ENCODE data around the gene ARFIP2.
A peak's percentile ranks its signal among the peaks of the same experiment; 100 is the strongest.
"Not testable (repeated sequence)": the region's sequence is repeated elsewhere in the genome, so short reads cannot be mapped to it uniquely, and the experiment has no call there.

The ARFIP2 gene, protein sequence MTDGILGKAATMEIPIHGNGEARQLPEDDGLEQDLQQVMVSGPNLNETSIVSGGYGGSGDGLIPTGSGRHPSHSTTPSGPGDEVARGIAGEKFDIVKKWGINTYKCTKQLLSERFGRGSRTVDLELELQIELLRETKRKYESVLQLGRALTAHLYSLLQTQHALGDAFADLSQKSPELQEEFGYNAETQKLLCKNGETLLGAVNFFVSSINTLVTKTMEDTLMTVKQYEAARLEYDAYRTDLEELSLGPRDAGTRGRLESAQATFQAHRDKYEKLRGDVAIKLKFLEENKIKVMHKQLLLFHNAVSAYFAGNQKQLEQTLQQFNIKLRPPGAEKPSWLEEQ
- 56.7 to 57.6 reads per million in 2 donors for total RNA-seq

DNA sequence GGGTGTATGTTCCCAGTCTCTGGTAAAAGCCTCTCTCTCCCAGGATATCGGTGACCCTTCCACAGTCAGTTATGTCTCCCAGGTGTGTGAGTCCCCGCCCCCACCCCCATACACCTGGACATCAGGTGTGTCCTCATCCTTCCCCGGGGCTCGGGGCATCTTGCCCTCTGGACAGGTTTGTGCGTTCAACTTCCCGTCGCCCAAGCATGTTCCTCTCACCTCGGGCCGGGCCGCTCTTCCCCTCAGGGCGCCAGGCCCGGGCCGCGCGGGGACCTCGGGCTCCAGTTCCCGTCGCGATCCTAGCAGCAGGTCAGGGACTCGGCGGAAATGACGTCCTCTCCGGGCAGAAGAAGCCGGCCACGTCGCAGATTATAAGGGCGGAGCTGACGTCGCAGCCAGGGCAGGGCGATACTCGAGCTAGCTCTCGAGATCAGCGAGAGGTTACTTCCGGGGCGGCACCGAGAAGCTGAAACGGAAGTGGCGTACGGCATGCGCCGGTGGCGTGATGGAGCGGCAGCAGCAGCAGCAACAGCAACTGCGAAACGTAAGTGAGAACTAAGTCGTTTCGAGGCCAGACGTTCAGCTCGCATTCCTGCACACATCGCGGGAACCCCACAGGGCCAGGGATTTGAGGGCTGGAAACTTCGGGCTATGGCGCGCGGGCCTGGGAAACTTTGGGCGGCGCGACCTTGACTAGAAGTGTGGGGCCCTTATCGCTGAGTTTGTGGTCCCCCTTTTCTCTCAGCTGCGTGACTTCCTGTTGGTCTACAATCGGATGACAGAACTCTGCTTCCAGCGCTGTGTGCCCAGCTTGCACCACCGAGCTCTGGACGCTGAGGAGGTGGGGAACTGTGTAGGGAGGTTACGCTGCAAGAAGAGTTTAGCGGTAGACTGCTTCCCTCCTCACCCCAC, at the start of gene ARFIP2, which contains the start of gene TIMM10B:
ARFIP2 (minus strand) TSS at position 320 of the 912 bp plus-strand sequence. CDS start 910 bp downstream, outside the sequence.
TIMM10B (plus strand) TSS at position 490 of the 912 bp plus-strand sequence; CDS start at position 506, 16 bp downstream.
- peak; percentile 87 to 99 (median 96) for DNase-seq

DNA sequence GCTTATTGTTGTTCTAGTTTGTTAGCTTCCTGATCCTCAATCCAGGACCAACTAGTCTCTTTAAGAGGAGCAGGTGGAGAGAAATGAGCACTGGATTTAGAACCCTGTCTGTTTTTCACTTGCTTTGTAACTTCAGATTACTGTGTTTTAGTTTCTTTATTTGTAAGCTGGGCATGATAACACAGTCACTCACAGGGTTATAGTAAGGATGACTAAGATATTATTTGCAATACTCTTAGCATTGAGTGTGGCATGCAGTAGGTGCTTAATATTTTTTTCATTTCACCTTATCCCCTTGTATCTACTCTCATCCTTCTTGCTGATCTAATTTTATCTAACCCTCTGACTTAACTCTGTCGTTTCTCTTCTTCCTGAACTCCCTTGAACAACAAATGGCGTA, 49.7 kb upstream of the ARFIP2 start:
- DNase-seq, result no peak

DNA sequence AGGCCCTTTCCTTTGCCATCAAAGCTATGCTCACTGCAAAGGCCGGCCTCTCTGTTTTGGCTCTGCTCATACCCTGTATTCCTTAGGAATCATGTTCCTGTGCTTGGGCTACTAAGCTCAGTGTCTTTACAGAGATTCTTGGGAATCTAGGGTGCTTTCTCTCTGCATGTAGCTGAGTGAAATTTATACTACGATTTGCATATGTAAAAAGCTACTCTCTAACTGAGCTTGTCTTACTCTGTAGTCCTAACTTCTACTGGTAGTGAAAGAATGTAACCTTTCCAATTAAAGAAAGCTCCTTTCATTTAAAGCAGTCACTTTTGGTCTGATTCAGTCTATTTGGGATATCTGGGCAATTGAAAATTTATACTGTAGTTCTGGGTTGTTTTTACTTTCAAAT, 48.1 kb upstream of the ARFIP2 start:
- no peak for DNase-seq

GRCh38 chr11:6526411-6527135, 45.4 kb upstream of the ARFIP2 start:
- peak in 1 of 5 experiments; percentile 26 for DNase-seq

- no peak for DNase-seq
Observed at GRCh38 chr11:6523253-6523652, 42.1 kb upstream of the ARFIP2 start.

DNA sequence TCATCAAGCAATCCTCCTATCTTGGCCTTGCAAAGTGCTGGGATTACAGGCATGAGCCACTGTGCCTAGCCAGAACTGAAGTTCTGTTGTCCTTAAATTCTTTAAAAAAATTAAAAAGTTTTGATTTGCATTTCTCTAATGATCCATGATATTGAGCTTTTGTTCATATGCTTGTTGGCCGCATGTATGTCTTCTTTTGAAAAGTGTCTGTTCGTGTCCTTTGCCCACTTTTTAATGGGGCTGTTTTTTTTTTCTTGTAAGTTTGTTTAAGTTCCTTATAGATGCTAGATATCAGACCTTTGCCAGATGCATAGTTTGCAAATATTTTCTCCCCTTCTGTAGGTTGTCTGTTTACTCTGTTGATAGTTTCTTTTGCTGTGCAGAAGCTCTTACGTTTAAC, 40.8 kb upstream of the ARFIP2 start:
- not testable (repeated sequence) for DNase-seq

GRCh38 chr11:6520265-6520664, 39.1 kb upstream of the ARFIP2 start:
- DNase-seq, result no peak

GRCh38 chr11:6516865-6517264, 35.7 kb upstream of the ARFIP2 start:
- DNase-seq, result no peak

GRCh38 chr11:6505577-6506240, 24.6 kb upstream of the ARFIP2 start:
- peak in 1 of 5 experiments; percentile 53 for DNase-seq

- DNase-seq, result no peak
Observed at GRCh38 chr11:6504166-6504565, 23.0 kb upstream of the ARFIP2 start.

DNA sequence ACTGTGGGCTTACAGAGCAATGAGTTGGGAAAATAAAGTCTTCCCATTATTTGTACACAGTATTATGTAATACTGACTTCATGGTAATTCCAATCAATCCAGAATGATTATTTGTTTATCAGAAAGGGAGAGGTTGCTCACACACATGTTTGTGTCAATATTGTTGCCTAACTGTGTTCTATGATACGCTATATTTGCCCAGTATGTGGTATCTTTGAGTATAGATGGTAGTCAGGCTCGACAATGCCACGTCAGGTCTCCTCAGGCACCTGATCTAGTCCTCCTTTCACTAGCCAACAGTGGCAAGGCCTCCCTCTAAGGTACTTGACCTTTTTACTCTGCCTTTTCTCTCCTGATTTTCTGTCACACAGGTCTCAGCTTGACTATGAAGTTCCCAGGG, 21.3 kb upstream of the ARFIP2 start:
- no peak for DNase-seq

- DNase-seq, result no peak
Observed at GRCh38 chr11:6498544-6498943, 17.4 kb upstream of the ARFIP2 start.

- no peak for DNase-seq
Observed at GRCh38 chr11:6498121-6498520, 17.0 kb upstream of the ARFIP2 start.

GRCh38 chr11:6497069-6497839, 16.1 kb upstream of the ARFIP2 start, which contains the start of gene DNHD1:
Gene DNHD1, plus strand, starts transcription at chr11:6497280. Its CDS starts 936 bp downstream, at chr11:6498216.
- no peak for DNase-seq

- no peak for DNase-seq
Observed at GRCh38 chr11:6489306-6489705, 8.2 kb upstream of the ARFIP2 start.

DNA sequence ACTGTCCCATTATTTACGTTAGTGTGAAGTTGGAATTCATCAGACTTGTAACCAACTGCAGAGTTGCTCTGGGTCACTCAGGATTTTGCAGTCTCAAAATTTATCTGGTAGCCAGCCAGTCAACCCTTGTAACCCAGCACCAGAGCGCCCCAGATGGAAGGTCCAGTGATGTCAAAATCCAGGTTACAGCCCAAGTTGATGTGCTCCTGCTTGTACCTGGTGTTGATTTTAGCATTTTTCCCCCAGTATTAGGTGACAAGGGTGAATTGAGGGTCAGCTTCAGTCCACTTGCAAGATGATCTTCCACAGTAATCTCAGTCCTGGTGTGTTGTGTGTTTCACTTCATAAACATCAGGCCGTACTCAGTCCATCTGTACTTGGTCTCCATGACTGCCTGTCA, 7.7 kb upstream of the ARFIP2 start:
- no peak for DNase-seq

DNA sequence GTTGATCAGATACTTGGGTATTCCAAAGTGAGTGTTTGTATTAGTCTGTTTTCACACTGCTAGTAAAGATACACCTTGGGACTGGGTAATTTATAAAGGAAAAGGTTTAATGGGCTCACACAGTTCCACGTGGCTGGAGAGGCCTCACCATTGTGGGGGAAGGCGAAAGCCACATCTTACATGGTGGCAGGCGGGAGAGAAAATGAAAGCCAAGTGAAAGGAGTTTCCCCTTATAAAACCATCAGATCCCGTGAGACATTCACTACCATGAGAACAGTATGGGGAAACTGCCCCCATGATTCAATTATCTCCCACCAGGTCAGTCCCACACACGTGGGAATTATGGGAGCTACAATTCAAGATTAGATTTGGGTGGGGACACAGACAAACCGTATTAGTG, 7.2 kb upstream of the ARFIP2 start:
- DNase-seq, result no peak

- no peak for DNase-seq
Observed at GRCh38 chr11:6486938-6487337, 5.8 kb upstream of the ARFIP2 start.

DNA sequence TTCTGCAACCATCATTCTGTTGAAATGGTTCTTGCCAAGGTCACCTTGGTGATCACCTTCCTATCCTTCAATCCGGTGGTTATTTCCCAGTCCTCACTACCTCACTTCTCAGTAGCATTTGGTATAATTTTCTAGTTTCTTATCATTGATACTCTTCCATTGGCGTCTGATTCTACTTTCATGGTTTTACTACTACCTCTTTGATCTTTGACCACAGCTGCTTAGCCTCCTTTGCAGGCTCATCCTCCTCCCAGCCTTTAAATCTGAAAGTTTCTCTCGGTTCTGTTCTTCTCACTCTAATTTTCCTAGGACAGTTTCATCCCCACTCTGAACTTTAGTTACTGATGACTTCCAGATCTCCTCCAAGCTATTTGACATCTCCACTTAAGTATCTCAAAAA, 5.1 kb upstream of the ARFIP2 start:
- DNase-seq, result no peak

DNA sequence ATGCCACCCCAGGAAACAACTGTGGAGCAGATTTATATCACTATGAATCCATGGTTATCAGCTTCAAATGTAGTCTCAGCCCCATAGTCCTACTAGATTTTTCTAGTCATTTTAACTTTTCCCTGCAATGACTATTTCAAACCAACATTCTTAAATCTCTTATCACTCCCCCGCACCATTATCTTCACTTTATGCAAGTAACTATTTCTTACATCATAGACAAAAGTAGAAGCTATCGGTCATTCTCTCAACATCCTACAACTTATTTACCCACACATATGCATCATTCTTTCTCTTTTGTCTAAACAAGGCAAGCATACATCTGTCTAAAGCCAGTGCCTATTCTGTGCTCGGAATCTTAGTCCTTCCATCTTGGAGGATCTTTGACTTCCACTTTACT, 4.5 kb upstream of the ARFIP2 start:
- no peak for DNase-seq

DNA sequence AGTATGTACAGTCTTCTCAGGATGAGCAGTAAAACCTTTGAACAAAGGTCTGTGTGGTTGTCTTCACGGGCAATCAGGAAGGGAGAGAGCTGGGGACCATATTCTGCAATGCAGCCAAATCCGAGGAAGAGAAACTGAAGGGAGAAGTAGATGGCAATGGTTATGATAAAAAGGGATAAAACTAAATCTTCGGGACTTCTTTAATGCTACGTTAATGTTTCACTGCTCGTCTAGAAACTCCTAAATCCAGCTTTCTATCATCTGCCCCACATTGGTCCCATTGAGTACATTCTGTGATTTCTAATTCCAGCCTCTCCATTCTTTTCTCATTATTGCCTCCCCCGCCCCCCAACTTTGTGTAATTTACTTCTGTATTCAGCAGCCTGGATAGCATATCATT, 1.9 kb upstream of the ARFIP2 start:
- no peak for DNase-seq
